Smooth muscle cell (in vitro differentiated cells): ENCODE results near the gene CDCA3. TPM values are rescaled to one million over a fixed set of nuclear protein-coding genes. Genes with fewer than 3 reads are reported as not detected.
"Not testable (repeated sequence)": the region's sequence is repeated elsewhere in the genome, so short reads cannot be mapped to it uniquely, and the experiment has no call there.

ENCODE experiments used
- DNase-seq: peaks from one replicate; lab custom pipeline; 2025; ENCODE audit not compliant: unreplicated experiment; lab: John Stamatoyannopoulos, UW
- H2AFZ ChIP-seq: fragments of 200-600 bp; sonication (generic); 2 replicates; pipeline ENCODE4 v1.6.0; 2016; ENCODE audit warnings: antibody characterized with exemption, low read depth, mild to moderate bottlenecking
- H3F3A ChIP-seq: fragments of 200-600 bp; sonication (generic); 2 replicates; pipeline ENCODE4 v1.6.0; 2017; ENCODE audit warnings: antibody characterized with exemption, low read depth
- H3K27ac ChIP-seq: fragments of 200-600 bp; sonication (generic); 2 replicates; pipeline ENCODE4 v1.5.1; 2016; ENCODE audit warnings: low read depth, mild to moderate bottlenecking
- H3K27me3 ChIP-seq: fragments of 200-600 bp; sonication (generic); 2 replicates; pipeline ENCODE4 v1.6.1; 2016; ENCODE audit warnings: low read depth, mild to moderate bottlenecking
- H3K36me3 ChIP-seq: fragments of 200-600 bp; sonication (generic); 2 replicates; pipeline ENCODE4 v1.5.1; 2016; ENCODE audit warnings: low read depth
- H3K4me1 ChIP-seq: fragments of 200-600 bp; sonication (generic); 2 replicates; pipeline ENCODE4 v1.5.1; 2016; ENCODE audit warnings: low read depth
- H3K4me2 ChIP-seq: fragments of 200-600 bp; sonication (generic); 2 replicates; pipeline ENCODE4 v1.6.0; 2016; ENCODE audit warnings: mild to moderate bottlenecking
- H3K4me3 ChIP-seq: fragments of 200-600 bp; sonication (generic); 2 replicates; pipeline ENCODE4 v1.5.1; 2016; ENCODE audit warnings: mild to moderate bottlenecking
- H3K79me2 ChIP-seq: fragments of 200-600 bp; sonication (generic); 2 replicates; pipeline ENCODE4 v1.6.0; 2016; ENCODE audit warnings: low read depth, mild to moderate bottlenecking
- H3K9ac ChIP-seq: fragments of 200-600 bp; sonication (generic); 2 replicates; pipeline ENCODE4 v1.6.0; 2016; ENCODE audit warnings: low read depth
- H3K9me3 ChIP-seq: fragments of 200-600 bp; sonication (generic); replicated peaks from 2 replicates; pipeline ENCODE4 v1.5.1; 2016; ENCODE audit warnings: low read depth
- H4K20me1 ChIP-seq: fragments of 200-600 bp; sonication (generic); 2 replicates; pipeline ENCODE4 v1.6.0; 2016; ENCODE audit warnings: low read depth
- CTCF ChIP-seq: fragments of 200-600 bp; sonication (generic); IDR thresholded peaks from 2 replicates; pipeline ENCODE4 v1.5.1; 2017; ENCODE audit warnings: borderline replicate concordance, mild to moderate bottlenecking, antibody characterized with exemption; ENCODE audit not compliant: insufficient read depth, poor library complexity, severe bottlenecking
- WGBS: methylation state at CpG from one replicate; pipeline ENCODE4 v1.1.7; 2016; ENCODE audit warnings: low lambda C conversion rate; 5-methylcytosine and 5-hydroxymethylcytosine counted together
- polyA plus RNA-seq: library from polyadenylated mRNA; unstranded; fragments of >200 nt; fragmentation: Nextera tagmentation; extraction: Ambion mirVana; gene quantifications from 2 replicates; pipeline ENCODE4 v1.2.1, GENCODE V29; 2016
- total RNA-seq: library from RNA; depleted of rRNA; stranded (reverse); fragments of >200 nt; gene quantifications from 2 replicates; pipeline ENCODE4 v1.2.3, GENCODE V29; 2014

CDCA3 gene
- total and polyA plus RNA-seq, 2 experiments from 2014 or later = 5.3 to 10.6 TPM

GRCh38 chr12:6883252-6883651, 32.2 kb upstream of the CDCA3 start:
- no peaks in the 10 kb centered on the region for H3F3A ChIP-seq
- no peak overlapping the region for H3K4me2 ChIP-seq
- H2AFZ ChIP-seq = no peak overlapping the region
- H3K9me3 ChIP-seq = no peaks in the 10 kb centered on the region
- H3K27me3 ChIP-seq = no peaks in the 10 kb centered on the region
- H3K9ac ChIP-seq = no peak overlapping the region
- no peak for TF ChIP-seq CTCF
- peaks cover 5% of the 10 kb centered on the region for H3K4me1 ChIP-seq
- H3K36me3 ChIP-seq = no peaks in the 10 kb centered on the region
- H4K20me1 ChIP-seq = no peaks in the 10 kb centered on the region
- no peaks in the 10 kb centered on the region for H3K79me2 ChIP-seq
- H3K4me3 ChIP-seq = no peak overlapping the region
- no peak for DNase-seq
- 97% methylated on average over 5 of the region's 5 CpGs for WGBS
- no peak overlapping the region for H3K27ac ChIP-seq

- not testable (repeated sequence) for H3K4me2 ChIP-seq, DNase-seq, H3K36me3 ChIP-seq, H3K4me3 ChIP-seq, H3K27ac ChIP-seq, H3K9me3 ChIP-seq, H3F3A ChIP-seq, H2AFZ ChIP-seq, H3K27me3 ChIP-seq, H4K20me1 ChIP-seq, H3K4me1 ChIP-seq, H3K79me2 ChIP-seq, H3K9ac ChIP-seq
- 95% methylated on average over 11 of the region's 11 CpGs for WGBS
These were observed 28.7 kb upstream of the CDCA3 start for GRCh38 chr12:6879824-6880223.

- not testable (repeated sequence) for DNase-seq, H3K27me3 ChIP-seq, H3K4me1 ChIP-seq, H3K36me3 ChIP-seq, H3K9me3 ChIP-seq, H3K9ac ChIP-seq, H2AFZ ChIP-seq, H3K79me2 ChIP-seq
- peaks cover 28% of the 10 kb centered on the region for H3F3A ChIP-seq
- peak overlapping the region; percentile 67 for H3K27ac ChIP-seq
- H3K4me2 ChIP-seq = peak overlapping the region; percentile 100
- 65% methylated on average over 9 of the region's 9 CpGs for WGBS
- peaks cover 32% of the 10 kb centered on the region for H4K20me1 ChIP-seq
- peak overlapping the region; percentile 80 for H3K4me3 ChIP-seq
These were observed 22.9 kb upstream of the CDCA3 start for GRCh38 chr12:6874015-6874368.

GRCh38 chr12:6873094-6874014, 22.3 kb upstream of the CDCA3 start, which contains the start of gene SPSB2:
TSS of gene SPSB2 (minus strand) at chr12:6873303. CDS start at chr12:6872901, 402 bp downstream.
- WGBS = under 1% methylated on average over 62 of the region's 66 CpGs

More at GRCh38 chr12:6873094-6874014, 22.3 kb upstream of the CDCA3 start, which contains the start of gene SPSB2:
- peak within 1 kb of the TSS; percentile 72 for H3K9ac ChIP-seq
- H2AFZ ChIP-seq = no peak within 1 kb of the TSS
- no peaks in the 10 kb centered on the region for H3K27me3 ChIP-seq
- H3K4me1 ChIP-seq = peaks cover 8% of the 10 kb centered on the region
- H3K36me3 ChIP-seq = no peaks in the 10 kb centered on the region
- peak within 1 kb of the TSS; percentile 67 for H3K27ac ChIP-seq
- peak; percentile 91 for DNase-seq
- peaks cover 38% of the 10 kb centered on the region for H4K20me1 ChIP-seq
- H3K4me2 ChIP-seq = peak within 1 kb of the TSS; percentile 100
- H3K4me3 ChIP-seq = peak within 1 kb of the TSS; percentile 80
- H3K79me2 ChIP-seq = peaks cover 10% of the 10 kb centered on the region
- H3K9me3 ChIP-seq = no peaks in the 10 kb centered on the region
- H3F3A ChIP-seq = peaks cover 34% of the 10 kb centered on the region
- TF ChIP-seq CTCF = no peak
